ENCODE measurements around the gene LIFR. TPM values are rescaled to one million over a fixed set of nuclear protein-coding genes. Genes with fewer than 3 reads are reported as not detected.
"Not testable (repeated sequence)": the region's sequence is repeated elsewhere in the genome, so short reads cannot be mapped to it uniquely, and the experiment has no call there.

Gene LIFR
- total RNA-seq, 1 donor from 2014 or later = 45.8 TPM

- peaks cover 69% of the 10 kb centered on the region for H3K4me1 ChIP-seq
- H3K36me3 ChIP-seq = no peaks in the 10 kb centered on the region
- H3K9me3 ChIP-seq (replicated peaks) = no peaks in the 10 kb centered on the region
- no peak for TF ChIP-seq CTCF (IDR thresholded peaks at IDR 0.05; ENCODE audit: borderline replicate concordance)
- no peak overlapping the region for H3K4me3 ChIP-seq
- DNase-seq = no peak
- H3K27me3 ChIP-seq (ENCODE audit: low read depth) = no peaks in the 10 kb centered on the region
- intact Hi-C loops (cut with micrococcal nuclease) = no loop called here
- peak overlapping the region; percentile 83 for H3K27ac ChIP-seq (replicated peaks)
Observed at GRCh38 chr5:38601863-38602298, 45.4 kb upstream of the LIFR start.

GRCh38 chr5:38601133-38601862 lies 44.9 kb upstream of the LIFR start:
- DNase-seq = peak; percentile 46
- no peak overlapping the region for H3K4me3 ChIP-seq
- peak overlapping the region; percentile 83 for H3K27ac ChIP-seq (replicated peaks)
- peaks cover 67% of the 10 kb centered on the region for H3K4me1 ChIP-seq
- no peaks in the 10 kb centered on the region for H3K27me3 ChIP-seq (ENCODE audit: low read depth)
- H3K36me3 ChIP-seq = no peaks in the 10 kb centered on the region
- intact Hi-C loops (cut with micrococcal nuclease) = no loop called here
- no peak for TF ChIP-seq CTCF (IDR thresholded peaks at IDR 0.05; ENCODE audit: borderline replicate concordance)
- no peaks in the 10 kb centered on the region for H3K9me3 ChIP-seq (replicated peaks)

- intact Hi-C loops (cut with micrococcal nuclease) = no loop called here
- no peaks in the 10 kb centered on the region for H3K9me3 ChIP-seq (replicated peaks)
- H3K36me3 ChIP-seq = no peaks in the 10 kb centered on the region
- TF ChIP-seq CTCF (IDR thresholded peaks at IDR 0.05; ENCODE audit: borderline replicate concordance) = no peak
- H3K4me1 ChIP-seq = peaks cover 70% of the 10 kb centered on the region
- no peaks in the 10 kb centered on the region for H3K27me3 ChIP-seq (ENCODE audit: low read depth)
- peak overlapping the region; percentile 83 for H3K27ac ChIP-seq (replicated peaks)
- H3K4me3 ChIP-seq = no peak overlapping the region
- no peak for DNase-seq
Observed at GRCh38 chr5:38600329-38601045, 44.0 kb upstream of the LIFR start.

- H3K27me3 ChIP-seq (ENCODE audit: low read depth); H3K9me3 ChIP-seq (replicated peaks); DNase-seq; H3K36me3 ChIP-seq; H3K4me3 ChIP-seq; intact Hi-C loops (cut with micrococcal nuclease): not testable (repeated sequence)
- Histone ChIP-seq H3K4me1 (peaks cover 77% of the 10 kb centered on the region), H3K27ac (replicated peaks) (peak overlapping the region; percentile 83)
Observed at GRCh38 chr5:38599751-38600150, 43.3 kb upstream of the LIFR start.

GRCh38 chr5:38598994-38599617 lies 42.7 kb upstream of the LIFR start:
- no peaks in the 10 kb centered on the region for H3K9me3 ChIP-seq (replicated peaks)
- no peaks in the 10 kb centered on the region for H3K27me3 ChIP-seq (ENCODE audit: low read depth)
- TF ChIP-seq CTCF (IDR thresholded peaks at IDR 0.05; ENCODE audit: borderline replicate concordance) = no peak
- no peak for DNase-seq
- peaks cover 77% of the 10 kb centered on the region for H3K4me1 ChIP-seq
- intact Hi-C loops (cut with micrococcal nuclease) = no loop called here
- no peak overlapping the region for H3K4me3 ChIP-seq
- H3K36me3 ChIP-seq = no peaks in the 10 kb centered on the region
- H3K27ac ChIP-seq (replicated peaks) = peak overlapping the region; percentile 83

Data from left ventricle myocardium inferior (tissue), 1 donor.